Liver (tissue), 3 donors: ENCODE results near the gene RRN3.
"Not testable (repeated sequence)": the region's sequence is repeated elsewhere in the genome, so short reads cannot be mapped to it uniquely, and the experiment has no call there.

Experiments
- CTCF ChIP-seq: fragments of 150-350 bp; IDR thresholded peaks from 2 replicates; pipeline ENCODE4 v1.5.1; 2017; ENCODE audit warnings: improper control_type of control experiment, low read depth, low read length; ENCODE audit not compliant: missing input control
- EGR1 ChIP-seq, 2 donors: IDR thresholded peaks; 2 replicates each; pipeline ENCODE4 v1.6.1; 2016 to 2018; ENCODE audit warnings: antibody characterized with exemption in 2 of 2, low read depth in 2 of 2
- FOXA2 ChIP-seq: IDR thresholded peaks from 2 replicates; pipeline ENCODE4 v1.6.1; 2016; ENCODE audit warnings: antibody characterized with exemption
- RXRA ChIP-seq, 2 donors: IDR thresholded peaks; 2 replicates each; pipeline ENCODE4 v1.6.1; 2017 to 2018; ENCODE audit warnings: antibody characterized with exemption in 2 of 2, mild to moderate bottlenecking in 1 of 2
- YY1 ChIP-seq: IDR thresholded peaks from 2 replicates; pipeline ENCODE4 v1.6.1; 2016; ENCODE audit warnings: antibody characterized with exemption, mild to moderate bottlenecking
- TF ChIP-seq, protein P1 (sequence below): IDR thresholded peaks from 2 replicates; pipeline ENCODE4 v1.6.1; 2016; ENCODE audit warnings: antibody characterized with exemption, mild to moderate bottlenecking
- donor health status: healthy.
- donor health status: healthy.

DNA sequence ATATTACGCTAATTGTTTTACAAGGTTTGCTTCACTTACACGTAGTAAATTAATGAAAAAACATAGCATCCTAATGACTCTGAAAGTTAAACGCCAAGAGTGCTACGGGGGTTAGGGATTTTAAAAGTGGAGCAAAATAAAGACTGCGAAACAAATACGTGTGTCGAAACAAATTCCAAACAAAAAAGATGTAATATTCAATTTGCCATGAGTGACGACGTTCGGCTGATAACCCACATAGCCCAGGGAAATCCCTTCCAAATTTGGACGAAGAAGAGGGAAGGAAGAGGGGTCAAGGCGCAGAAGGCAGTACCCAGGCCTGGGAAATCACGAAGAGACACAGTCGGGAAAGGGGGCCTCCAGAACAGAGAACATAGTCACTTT lies 509 bp downstream of the RRN3 start:
- not testable (repeated sequence) for TF ChIP-seq EGR1 (IDR thresholded peaks at IDR 0.05; ENCODE audit: low read depth in 2 of 2); CTCF; YY1; RXRA (IDR thresholded peaks at IDR 0.05); FOXA2
- TF ChIP-seq, protein P1, sequence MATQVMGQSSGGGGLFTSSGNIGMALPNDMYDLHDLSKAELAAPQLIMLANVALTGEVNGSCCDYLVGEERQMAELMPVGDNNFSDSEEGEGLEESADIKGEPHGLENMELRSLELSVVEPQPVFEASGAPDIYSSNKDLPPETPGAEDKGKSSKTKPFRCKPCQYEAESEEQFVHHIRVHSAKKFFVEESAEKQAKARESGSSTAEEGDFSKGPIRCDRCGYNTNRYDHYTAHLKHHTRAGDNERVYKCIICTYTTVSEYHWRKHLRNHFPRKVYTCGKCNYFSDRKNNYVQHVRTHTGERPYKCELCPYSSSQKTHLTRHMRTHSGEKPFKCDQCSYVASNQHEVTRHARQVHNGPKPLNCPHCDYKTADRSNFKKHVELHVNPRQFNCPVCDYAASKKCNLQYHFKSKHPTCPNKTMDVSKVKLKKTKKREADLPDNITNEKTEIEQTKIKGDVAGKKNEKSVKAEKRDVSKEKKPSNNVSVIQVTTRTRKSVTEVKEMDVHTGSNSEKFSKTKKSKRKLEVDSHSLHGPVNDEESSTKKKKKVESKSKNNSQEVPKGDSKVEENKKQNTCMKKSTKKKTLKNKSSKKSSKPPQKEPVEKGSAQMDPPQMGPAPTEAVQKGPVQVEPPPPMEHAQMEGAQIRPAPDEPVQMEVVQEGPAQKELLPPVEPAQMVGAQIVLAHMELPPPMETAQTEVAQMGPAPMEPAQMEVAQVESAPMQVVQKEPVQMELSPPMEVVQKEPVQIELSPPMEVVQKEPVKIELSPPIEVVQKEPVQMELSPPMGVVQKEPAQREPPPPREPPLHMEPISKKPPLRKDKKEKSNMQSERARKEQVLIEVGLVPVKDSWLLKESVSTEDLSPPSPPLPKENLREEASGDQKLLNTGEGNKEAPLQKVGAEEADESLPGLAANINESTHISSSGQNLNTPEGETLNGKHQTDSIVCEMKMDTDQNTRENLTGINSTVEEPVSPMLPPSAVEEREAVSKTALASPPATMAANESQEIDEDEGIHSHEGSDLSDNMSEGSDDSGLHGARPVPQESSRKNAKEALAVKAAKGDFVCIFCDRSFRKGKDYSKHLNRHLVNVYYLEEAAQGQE: not testable (repeated sequence)
